Fibroblast of skin of left biceps (primary cell): Measurements from ENCODE around the gene TMEM92.

Experiments
- DNase-seq, 2 experiments: peaks; one replicate each; pipeline ENCODE4 v3.0.0-alpha.2; 2013; ENCODE audit warnings: low read depth in 2 of 2

Gene TMEM92

GRCh38 chr17:50328363-50329325 lies 54.4 kb downstream of the TMEM92 start:
- DNase-seq = no peak

DNA sequence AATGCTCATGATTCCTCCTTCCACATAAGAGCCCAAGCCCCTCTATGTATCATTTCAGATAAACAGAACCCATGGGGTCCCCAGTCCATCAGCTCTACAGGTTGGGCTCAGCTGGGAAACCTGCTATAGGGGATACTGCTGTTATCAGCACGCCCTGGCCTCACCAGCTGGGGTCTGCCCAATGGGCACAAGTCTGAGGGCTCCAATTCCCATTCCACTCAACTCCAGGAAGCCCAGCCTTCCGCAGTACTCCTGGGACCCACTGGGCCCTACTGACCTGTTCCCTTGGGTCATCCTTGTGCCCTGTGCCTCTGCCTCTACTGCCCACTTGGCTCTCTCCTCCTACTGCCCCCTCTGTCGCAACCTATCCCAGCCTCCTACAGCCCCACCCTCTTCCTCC lies 55.5 kb downstream of the TMEM92 start:
- no peak for DNase-seq

DNA sequence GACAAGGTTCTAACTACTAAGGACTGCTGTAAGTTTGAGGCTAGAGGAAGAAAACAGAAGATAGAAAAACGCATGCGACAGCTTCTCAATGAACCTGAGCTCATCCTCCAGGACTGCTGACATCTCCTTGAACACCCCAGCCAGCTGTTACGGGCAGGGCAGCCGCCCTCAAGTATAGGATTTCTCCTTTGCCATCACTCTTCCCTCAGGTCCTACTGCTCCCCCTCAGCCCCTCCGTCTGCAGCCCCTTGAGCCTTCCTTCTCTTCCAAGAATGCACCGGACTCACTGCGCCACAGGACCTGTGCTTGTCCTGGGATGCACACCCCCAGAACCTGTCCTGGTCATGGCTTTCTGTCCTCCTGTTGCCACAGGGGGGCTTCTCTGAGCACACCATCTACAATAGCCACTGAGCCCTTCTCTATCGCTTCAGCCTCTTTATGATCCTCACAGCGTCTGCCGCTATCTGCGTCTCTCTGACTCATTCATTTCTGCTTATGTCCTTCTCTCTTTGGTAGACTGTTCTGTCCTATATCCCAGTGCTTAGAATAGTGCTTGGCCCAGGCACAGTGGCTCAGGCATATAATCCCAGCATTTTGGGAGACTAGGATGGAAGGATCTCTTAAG lies 56.0 kb downstream of the TMEM92 start:
- no peak for DNase-seq
